Uterus (tissue), 2 donors: ENCODE measurements around the gene DDC.

Source experiments
- POLR2A ChIP-seq, 2 donors: fragments of 450-650 bp; IDR thresholded peaks; one replicate each; pipeline ENCODE4 v1.6.1; 2016; ENCODE audit warnings: antibody characterized with exemption in 2 of 2, mild to moderate bottlenecking in 1 of 2, moderate library complexity in 1 of 2
- TF ChIP-seq, protein P1 (sequence below), 4 experiments: fragments of 200-600 bp in 2 of 4; fragments of 450-650 bp in 2 of 4; sonication (generic) in 2 of 4; IDR thresholded peaks; one replicate each; pipeline ENCODE4 v1.5.1; 2016 to 2019; ENCODE audit warnings: antibody characterized with exemption in 4 of 4, mild to moderate bottlenecking in 2 of 4, moderate library complexity in 1 of 4

DNA sequence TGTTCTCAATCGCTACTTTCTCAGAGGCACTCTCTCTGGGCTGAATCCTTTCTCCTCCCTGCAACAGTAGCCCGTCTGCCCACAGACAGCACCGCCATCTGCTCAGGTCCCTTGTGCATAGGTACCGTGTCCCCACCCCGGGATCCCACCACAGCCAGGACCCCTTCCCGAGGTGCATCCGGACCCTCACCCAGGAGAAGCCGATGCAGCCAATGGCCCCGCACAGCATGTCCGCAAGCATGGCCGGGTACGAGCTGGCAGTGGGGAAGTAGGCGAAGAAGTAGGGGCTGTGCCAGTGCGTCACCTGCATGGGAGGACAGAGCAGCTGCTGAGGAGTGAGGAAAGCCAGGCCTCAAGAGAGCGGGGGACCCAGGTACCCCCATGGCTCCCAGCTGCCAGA, 25.5 kb downstream of the DDC start:
- TF ChIP-seq, protein P1, sequence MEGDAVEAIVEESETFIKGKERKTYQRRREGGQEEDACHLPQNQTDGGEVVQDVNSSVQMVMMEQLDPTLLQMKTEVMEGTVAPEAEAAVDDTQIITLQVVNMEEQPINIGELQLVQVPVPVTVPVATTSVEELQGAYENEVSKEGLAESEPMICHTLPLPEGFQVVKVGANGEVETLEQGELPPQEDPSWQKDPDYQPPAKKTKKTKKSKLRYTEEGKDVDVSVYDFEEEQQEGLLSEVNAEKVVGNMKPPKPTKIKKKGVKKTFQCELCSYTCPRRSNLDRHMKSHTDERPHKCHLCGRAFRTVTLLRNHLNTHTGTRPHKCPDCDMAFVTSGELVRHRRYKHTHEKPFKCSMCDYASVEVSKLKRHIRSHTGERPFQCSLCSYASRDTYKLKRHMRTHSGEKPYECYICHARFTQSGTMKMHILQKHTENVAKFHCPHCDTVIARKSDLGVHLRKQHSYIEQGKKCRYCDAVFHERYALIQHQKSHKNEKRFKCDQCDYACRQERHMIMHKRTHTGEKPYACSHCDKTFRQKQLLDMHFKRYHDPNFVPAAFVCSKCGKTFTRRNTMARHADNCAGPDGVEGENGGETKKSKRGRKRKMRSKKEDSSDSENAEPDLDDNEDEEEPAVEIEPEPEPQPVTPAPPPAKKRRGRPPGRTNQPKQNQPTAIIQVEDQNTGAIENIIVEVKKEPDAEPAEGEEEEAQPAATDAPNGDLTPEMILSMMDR (IDR thresholded peaks at IDR 0.05), result no peak
- TF ChIP-seq POLR2A (IDR thresholded peaks at IDR 0.05), result no peak
